Hematopoietic multipotent progenitor cell treated with erythropoietin and hydrocortisone succinate and interleukin-3 and kit ligand, for 8 days (in vitro differentiated cells): ENCODE data around the gene CADPS2.

Source experiments
- DNase-seq: peaks from one replicate; pipeline ENCODE4 v3.0.0-alpha.2; 2015

CADPS2 gene

GRCh38 chr7:122886357-122887081 is at the start of gene CADPS2:
TSS of gene CADPS2 (minus strand) at chr7:122886460. CDS start at chr7:122886337, 123 bp downstream.
- DNase-seq = no peak

- DNase-seq = no peak
Measured at GRCh38 chr7:122935620-122936019, 49.4 kb upstream of the CADPS2 start.

DNA sequence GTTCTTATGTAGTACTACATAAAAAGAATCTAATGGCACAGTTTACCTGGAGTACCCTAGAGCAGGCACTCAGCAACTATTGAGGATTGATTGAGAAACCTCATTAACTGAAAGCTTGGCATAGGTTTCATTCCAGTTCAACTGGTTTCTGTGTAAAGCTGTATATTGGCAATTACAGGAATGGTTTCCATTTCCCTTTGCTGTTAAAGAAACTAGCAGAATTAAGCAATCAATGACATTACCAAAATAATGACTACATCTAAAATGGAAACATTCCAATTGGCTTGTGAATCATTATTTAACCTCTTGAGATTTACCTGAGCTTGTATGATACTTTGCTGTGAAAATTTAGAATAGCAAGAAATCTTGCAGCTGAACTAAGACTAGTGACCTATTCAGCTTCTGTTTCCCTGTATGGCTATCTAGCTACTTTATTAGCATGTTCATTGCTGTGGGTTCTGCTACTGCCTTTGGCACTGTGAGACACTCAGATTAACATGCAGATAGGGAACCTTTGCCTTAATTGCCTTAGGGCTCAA is 33.5 kb upstream of the CADPS2 start:
- no peak for DNase-seq

DNA sequence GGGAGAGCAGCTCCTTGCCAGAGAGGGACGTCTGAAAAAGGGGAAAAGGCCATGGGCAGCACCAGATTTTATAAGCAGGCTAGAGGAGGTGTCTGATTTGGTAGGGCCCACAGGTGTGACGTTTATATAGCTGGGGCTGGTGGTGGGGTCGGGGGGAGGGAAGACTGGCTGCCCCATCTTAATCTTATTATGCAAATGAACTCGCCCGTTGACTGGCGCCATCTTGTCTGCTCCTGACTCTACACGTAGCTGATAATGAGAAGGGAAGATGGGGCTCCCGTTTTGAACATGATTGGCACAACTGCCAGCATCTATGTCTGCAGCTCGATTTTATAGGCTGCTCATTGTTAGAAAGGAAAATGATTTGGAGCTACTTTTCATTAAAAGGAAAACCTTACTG is 28.6 kb upstream of the CADPS2 start:
- no peak for DNase-seq

DNA sequence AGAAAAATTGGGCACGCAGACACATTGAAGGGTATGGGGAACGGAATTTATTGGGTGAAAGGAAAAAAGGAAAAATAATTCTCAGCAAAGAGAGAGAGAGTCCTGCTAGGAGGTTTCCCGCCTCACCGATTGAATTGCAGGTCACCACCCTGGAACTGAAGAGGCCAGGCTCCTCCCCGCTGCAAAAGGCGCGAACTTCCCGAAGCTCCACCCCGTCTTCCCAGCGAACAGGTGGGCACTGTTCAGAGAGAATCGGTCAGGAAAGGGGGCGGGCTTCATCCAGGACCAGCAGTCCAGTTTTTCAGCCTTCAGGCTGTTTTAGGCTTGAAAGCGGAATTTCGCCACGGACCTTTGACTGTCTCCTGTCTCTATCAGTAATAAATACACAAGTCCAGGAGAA is 27.3 kb upstream of the CADPS2 start:
- no peak for DNase-seq

- DNase-seq = peak; percentile 3
Measured at GRCh38 chr7:122902751-122903495, 16.7 kb upstream of the CADPS2 start.

DNA sequence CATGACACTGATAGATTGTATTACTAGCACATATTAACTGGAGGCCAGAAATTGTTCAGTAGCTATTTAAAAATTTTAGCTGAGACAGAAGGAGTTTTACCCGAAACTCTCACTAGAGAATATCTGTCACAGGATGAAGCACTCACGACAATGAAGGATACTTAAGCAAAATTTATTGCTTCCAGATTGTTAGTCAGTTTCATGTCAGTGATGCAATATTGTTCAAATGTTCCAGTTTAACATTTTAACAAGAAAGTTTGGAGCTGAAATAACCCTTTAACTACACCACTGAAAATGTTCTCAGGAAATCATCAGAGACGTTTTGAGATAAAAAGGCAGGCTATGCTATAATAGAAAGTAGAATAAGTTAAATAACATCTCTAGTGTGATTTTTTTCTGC is 15.0 kb upstream of the CADPS2 start:
- DNase-seq = no peak

DNA sequence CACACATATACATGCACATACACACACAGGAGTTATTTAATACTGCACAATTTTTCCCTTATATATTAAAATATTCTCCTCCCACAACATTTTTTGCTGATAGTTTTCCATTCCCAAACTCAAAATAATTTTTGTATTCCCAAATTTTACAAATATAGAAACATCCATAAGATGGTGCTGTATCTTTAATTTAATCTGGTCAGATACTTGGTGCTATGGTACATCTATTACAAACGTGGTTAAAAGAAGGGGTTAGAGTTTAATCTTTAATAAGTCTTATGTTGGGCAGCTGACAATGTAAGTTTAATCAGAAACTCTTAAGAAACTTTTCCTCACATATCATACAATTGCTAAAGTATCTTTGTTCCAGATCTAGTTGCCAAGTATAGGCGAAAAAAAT is 10.2 kb upstream of the CADPS2 start:
- no peak for DNase-seq

- DNase-seq = no peak
Measured at GRCh38 chr7:122893486-122893885, 7.2 kb upstream of the CADPS2 start.

DNA sequence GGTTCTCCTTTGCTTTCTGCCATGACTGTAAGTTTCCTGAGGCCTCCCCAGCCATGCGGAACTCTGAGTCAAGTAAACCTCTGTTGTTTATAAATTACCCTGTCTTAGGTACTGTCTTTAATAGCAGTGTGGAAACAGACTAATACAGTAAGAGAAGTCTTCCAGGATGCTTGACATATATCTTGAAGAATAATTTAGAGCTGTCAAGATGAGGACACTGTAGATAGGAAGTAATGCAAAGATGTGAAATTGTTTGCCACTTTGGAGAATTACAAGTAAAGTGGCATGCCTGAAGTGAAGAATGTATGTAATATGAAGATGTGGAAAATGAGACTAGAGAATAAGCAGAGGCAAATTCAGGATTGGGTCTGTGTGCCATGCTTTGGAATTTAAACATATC is 2.9 kb upstream of the CADPS2 start:
- DNase-seq = no peak

GRCh38 chr7:122887848-122888247 is 1.6 kb upstream of the CADPS2 start:
- no peak for DNase-seq

DNA sequence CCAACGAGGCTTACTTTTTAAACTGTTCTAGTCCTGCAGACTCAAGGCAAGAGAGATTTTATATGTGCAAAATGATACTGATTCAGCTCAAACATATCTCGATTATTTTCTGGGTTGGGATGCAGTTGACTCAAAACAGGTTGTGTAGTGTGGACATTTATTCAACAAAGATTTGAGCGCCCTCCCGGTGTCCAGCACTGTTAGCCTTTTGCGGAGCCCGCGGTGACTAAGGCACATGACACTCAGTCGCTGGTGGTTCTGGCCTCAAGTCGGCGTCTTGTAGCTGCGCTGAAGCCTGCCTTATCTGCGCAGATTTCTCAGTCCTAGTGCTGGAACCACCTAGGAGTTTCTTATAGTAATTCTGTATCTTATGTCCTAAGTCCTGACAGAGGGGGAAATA is 938 bp upstream of the CADPS2 start:
- peak; percentile 8 for DNase-seq

- DNase-seq = no peak
Measured at GRCh38 chr7:122885583-122886356, 490 bp downstream of the CADPS2 start.

GRCh38 chr7:122884186-122884585 is 2.1 kb downstream of the CADPS2 start:
- no peak for DNase-seq

GRCh38 chr7:122883049-122883680 is 3.1 kb downstream of the CADPS2 start:
- DNase-seq = no peak

GRCh38 chr7:122881324-122881723 is 4.9 kb downstream of the CADPS2 start:
- no peak for DNase-seq

- no peak for DNase-seq
Measured at GRCh38 chr7:122869260-122869659, 17.0 kb downstream of the CADPS2 start.

GRCh38 chr7:122867471-122867980 is 18.7 kb downstream of the CADPS2 start:
- no peak for DNase-seq

DNA sequence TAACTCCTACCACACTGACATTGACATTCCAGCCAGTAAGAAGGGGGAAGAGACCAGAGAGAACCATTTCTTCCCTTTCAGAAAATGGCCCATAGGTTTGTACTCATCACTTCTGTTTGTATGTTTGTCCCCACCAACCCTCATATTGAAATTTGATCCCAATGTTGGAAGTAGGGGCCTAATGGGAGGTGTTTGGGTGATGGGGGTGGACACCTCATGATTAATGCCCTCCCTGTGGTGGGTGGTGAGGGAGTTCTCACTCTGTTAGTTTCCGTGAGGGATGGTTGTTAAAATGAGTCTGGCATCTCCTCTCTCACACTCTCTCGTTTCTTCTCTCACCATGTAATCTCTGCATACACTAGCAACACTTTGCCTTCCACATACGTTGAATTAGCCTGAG is 21.4 kb downstream of the CADPS2 start:
- no peak for DNase-seq

DNA sequence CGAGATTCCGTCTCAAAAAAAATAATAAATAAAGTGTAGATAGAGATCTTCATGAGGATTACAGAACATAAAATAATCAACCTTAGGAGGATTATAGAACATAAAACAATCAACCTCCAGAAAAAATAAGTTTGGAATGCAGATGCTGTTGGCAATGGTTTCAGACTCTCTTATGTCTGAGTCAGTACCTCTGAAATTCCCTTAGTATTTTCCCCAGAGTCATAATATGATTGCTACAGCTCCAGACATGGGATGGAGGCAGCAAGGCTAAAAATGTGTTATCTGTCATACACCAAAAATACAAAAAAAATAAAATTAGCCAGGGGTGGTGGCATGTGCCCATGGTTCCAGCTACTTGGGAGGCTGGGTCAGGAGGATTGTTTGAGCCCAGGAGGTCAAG is 22.2 kb downstream of the CADPS2 start:
- no peak for DNase-seq

DNA sequence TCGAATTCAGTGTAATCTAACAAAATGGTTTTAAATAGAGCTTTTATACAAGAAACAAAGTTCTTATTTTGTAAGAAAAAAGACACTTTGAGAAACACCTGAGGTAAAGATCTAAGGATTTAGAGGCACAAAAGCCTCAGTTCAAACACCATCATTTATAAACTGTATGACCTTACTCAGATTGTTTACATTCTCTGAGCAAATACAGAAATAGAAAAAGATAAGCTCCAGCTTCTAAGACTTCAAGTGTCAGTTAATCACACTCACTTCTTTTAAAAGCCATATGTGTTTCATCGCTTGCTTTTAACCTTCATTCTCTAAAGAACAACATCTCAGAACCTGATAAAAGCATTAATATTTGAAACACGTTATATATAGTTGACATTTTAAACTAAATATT is 27.9 kb downstream of the CADPS2 start:
- DNase-seq = no peak

DNA sequence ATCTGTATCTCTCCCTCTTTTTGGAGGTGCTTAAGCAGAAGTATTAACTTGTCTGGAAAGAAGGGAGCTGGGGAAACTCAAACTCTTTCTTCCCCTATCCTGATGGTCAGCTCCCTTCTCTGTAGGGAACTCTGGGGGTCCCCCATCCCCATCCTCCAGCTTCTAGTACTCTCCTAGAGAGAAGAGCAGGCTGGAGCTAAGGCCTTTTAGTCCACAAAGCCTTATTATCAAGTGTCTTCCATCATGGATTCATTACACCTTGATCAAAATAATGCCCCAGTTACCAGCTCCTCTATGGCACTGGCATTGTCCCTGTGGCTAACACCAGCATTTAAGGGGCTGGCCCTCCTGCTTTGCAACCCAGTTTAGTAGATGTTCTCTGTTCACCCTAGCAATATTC is 35.7 kb downstream of the CADPS2 start:
- DNase-seq = no peak

- no peak for DNase-seq
Measured at GRCh38 chr7:122849957-122850328, 36.3 kb downstream of the CADPS2 start.
